Measurements from ENCODE around the gene PRICKLE4.

Gene PRICKLE4

GRCh38 chr6:41836022-41836659, 55.6 kb downstream of the PRICKLE4 start:
- no peak for DNase-seq (ENCODE audit: low read depth in 2 of 3, low spot score in 1 of 3)

GRCh38 chr6:41836660-41837052, 56.1 kb downstream of the PRICKLE4 start:
- DNase-seq (ENCODE audit: low read depth in 2 of 3, low spot score in 1 of 3) = no peak
